Measurements from ENCODE around the gene SRSF12.

The SRSF12 gene

DNA sequence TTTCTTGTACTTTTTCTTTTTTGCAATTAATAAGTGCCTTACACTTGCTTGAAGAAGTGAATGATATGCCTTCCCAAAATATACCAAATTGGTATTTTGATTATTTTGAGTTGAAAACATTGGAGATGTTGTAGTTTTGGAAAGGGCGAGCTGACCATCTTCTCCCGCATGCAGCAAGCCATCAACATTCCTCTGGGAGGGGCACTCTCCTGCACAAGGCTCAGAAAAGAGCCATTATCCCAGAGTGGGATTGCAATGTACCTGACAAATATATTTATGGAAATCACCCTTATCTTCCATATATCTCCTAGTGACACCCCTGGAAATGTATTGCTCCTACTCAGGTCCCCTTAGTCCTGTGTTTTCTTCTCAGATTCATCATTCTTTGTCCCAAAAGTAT is 60.1 kb downstream of the SRSF12 start:
- no peak overlapping the region for H3K27ac ChIP-seq
- no peak for DNase-seq
- no peaks in the 10 kb centered on the region for H3K27me3 ChIP-seq (replicated peaks)
- in situ Hi-C loops (cut with HindIII; ENCODE audit: low pct_ligation_motif_present, low sequenced_read_pairs), result no loop called here
- no peaks in the 10 kb centered on the region for H3K36me3 ChIP-seq (replicated peaks)
- H3K4me3 ChIP-seq (ENCODE audit: low read depth, low read length), result no peak overlapping the region
- TF ChIP-seq, protein P1, sequence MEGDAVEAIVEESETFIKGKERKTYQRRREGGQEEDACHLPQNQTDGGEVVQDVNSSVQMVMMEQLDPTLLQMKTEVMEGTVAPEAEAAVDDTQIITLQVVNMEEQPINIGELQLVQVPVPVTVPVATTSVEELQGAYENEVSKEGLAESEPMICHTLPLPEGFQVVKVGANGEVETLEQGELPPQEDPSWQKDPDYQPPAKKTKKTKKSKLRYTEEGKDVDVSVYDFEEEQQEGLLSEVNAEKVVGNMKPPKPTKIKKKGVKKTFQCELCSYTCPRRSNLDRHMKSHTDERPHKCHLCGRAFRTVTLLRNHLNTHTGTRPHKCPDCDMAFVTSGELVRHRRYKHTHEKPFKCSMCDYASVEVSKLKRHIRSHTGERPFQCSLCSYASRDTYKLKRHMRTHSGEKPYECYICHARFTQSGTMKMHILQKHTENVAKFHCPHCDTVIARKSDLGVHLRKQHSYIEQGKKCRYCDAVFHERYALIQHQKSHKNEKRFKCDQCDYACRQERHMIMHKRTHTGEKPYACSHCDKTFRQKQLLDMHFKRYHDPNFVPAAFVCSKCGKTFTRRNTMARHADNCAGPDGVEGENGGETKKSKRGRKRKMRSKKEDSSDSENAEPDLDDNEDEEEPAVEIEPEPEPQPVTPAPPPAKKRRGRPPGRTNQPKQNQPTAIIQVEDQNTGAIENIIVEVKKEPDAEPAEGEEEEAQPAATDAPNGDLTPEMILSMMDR (IDR thresholded peaks at IDR 0.05; ENCODE audit: low read depth, low read length, missing control alignments), result no peak

DNA sequence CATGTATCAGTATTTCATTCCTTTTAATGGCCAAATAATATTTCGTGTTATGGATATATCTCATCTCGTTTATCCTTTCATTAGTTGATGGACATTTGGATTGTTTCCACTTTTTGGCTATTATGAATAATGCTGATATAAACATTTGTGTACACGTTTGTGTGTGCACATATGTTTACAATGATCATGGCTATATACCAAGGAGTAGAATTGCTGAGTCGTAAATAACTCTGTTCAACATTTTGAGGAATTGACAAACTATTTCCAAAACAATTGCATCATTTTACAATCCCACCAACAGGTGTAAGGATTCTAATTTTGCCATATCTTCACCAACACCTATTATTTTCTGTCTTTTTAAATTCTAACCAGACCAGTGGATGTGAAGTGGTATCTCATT is 63.7 kb downstream of the SRSF12 start:
- in situ Hi-C loops (cut with HindIII; ENCODE audit: low pct_ligation_motif_present, low sequenced_read_pairs), result no loop called here
- DNase-seq, result no peak
- TF ChIP-seq, protein P1 (IDR thresholded peaks at IDR 0.05; ENCODE audit: low read depth, low read length, missing control alignments), result no peak
- Histone ChIP-seq H3K4me3 (ENCODE audit: low read depth, low read length) (no peak overlapping the region), H3K27ac (no peak overlapping the region), H3K27me3 (replicated peaks) (no peaks in the 10 kb centered on the region), H3K36me3 (replicated peaks) (no peaks in the 10 kb centered on the region)

DNA sequence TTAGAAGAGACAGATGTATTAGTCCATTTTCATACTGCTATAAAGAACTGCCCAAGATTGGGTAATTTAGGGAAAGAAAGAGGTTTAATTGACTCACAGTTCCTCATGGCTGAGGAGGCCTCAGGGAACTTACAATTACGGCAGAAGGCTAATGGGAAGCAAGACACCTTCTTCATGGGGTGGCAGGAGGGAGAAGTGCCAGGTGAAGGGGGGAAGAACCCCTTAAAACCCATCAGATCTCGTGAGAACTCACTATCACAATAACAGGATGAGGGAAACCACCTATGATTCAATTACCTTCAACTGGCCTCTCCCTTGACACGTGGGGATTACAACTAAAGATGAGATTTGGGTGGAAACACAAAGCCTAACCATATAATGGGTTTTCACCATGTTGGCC is 66.2 kb downstream of the SRSF12 start:
- Histone ChIP-seq H3K4me3 (ENCODE audit: low read depth, low read length) (no peak overlapping the region), H3K36me3 (replicated peaks) (no peaks in the 10 kb centered on the region), H3K27me3 (replicated peaks) (no peaks in the 10 kb centered on the region), H3K27ac (no peak overlapping the region)
- no peak for DNase-seq
- TF ChIP-seq, protein P1 (IDR thresholded peaks at IDR 0.05; ENCODE audit: low read depth, low read length, missing control alignments), result no peak
- in situ Hi-C loops (cut with HindIII; ENCODE audit: low pct_ligation_motif_present, low sequenced_read_pairs), result no loop called here

DNA sequence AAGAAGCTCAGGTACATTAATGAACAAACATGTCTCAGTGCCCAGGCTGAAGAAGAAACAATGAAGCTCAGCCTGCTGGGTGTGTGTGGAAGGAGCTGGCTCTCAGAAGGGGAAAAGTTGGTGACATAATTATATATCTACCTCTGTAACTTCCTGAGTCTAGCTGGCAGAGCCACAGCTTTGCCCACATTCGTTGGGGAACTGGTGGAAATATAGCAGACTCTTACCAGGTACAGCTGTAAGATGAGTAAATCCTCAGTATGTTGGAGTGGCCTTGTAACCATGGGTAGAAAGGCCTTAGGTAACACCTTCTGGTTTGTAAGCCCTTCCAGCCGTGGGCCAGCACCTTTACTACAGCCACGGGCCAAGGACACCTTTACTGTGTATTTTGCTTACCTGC is 67.2 kb downstream of the SRSF12 start:
- Histone ChIP-seq H3K27me3 (replicated peaks) (no peaks in the 10 kb centered on the region), H3K36me3 (replicated peaks) (no peaks in the 10 kb centered on the region), H3K27ac (no peak overlapping the region), H3K4me3 (ENCODE audit: low read depth, low read length) (no peak overlapping the region)
- in situ Hi-C loops (cut with HindIII; ENCODE audit: low pct_ligation_motif_present, low sequenced_read_pairs), result no loop called here
- no peak for DNase-seq
- TF ChIP-seq, protein P1 (IDR thresholded peaks at IDR 0.05; ENCODE audit: low read depth, low read length, missing control alignments), result no peak

DNA sequence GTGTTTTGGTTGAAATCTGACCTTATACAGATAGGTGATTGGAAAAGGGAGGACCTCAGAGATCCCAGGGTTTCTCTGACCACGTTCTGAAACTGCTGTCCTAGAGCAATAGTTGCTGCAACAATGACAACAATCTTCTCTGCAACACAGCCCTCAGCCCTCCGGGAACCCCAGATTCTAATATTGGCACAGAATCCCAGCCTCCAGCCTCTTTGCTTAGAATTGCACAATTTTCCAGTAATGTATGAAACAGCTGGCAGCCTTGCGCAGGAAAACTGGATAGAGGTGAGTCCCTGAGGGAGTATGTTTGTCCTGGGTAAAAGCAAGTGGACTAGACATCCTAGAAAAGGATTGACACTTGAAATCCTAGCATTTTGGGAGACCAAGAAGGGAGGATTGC is 67.7 kb downstream of the SRSF12 start:
- in situ Hi-C loops (cut with HindIII; ENCODE audit: low pct_ligation_motif_present, low sequenced_read_pairs), result no loop called here
- no peak overlapping the region for H3K4me3 ChIP-seq (ENCODE audit: low read depth, low read length)
- no peak overlapping the region for H3K27ac ChIP-seq
- no peaks in the 10 kb centered on the region for H3K27me3 ChIP-seq (replicated peaks)
- no peaks in the 10 kb centered on the region for H3K36me3 ChIP-seq (replicated peaks)
- TF ChIP-seq, protein P1 (IDR thresholded peaks at IDR 0.05; ENCODE audit: low read depth, low read length, missing control alignments), result no peak
- DNase-seq, result no peak

DNA sequence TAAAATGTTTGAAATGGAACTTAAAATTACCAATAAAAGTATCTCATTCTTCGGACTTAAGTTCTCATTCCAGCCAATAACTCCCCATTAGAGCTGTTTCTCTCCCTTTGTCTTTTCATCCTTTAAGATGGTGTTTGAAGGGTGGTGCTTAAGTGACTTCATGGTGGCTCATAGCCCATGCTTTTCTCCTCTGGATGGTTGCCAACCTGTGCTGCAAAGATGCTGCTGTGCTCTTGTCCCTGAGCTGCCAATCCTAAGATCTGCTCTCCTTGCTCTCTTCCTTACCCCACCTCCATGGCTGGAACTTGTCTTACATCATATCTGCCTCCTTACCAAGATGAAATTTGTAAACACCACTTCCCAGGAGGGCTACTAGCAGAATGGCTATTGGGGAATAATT is 68.9 kb downstream of the SRSF12 start:
- DNase-seq, result no peak
- no peaks in the 10 kb centered on the region for H3K36me3 ChIP-seq (replicated peaks)
- TF ChIP-seq, protein P1 (IDR thresholded peaks at IDR 0.05; ENCODE audit: low read depth, low read length, missing control alignments), result no peak
- no peak overlapping the region for H3K27ac ChIP-seq
- no peaks in the 10 kb centered on the region for H3K27me3 ChIP-seq (replicated peaks)
- in situ Hi-C loops (cut with HindIII; ENCODE audit: low pct_ligation_motif_present, low sequenced_read_pairs), result no loop called here
- H3K4me3 ChIP-seq (ENCODE audit: low read depth, low read length), result no peak overlapping the region

Data from brain microvascular endothelial cell (primary cell).